ENCODE measurements around the gene PDK1.

GRCh38 chr2:172572981-172573380 is 17.1 kb downstream of the PDK1 start:
- TF ChIP-seq CTCF (conservative IDR thresholded peaks at IDR 0.05) (no peak), EZH2 (IDR thresholded peaks at IDR 0.05; ENCODE audit: low read depth) (no peak)
